Measurements from ENCODE around the gene CD27.

CD27 gene
- 10.6 to 55.3 (median 35.6) reads per million in 9 experiments for total RNA-seq

DNA sequence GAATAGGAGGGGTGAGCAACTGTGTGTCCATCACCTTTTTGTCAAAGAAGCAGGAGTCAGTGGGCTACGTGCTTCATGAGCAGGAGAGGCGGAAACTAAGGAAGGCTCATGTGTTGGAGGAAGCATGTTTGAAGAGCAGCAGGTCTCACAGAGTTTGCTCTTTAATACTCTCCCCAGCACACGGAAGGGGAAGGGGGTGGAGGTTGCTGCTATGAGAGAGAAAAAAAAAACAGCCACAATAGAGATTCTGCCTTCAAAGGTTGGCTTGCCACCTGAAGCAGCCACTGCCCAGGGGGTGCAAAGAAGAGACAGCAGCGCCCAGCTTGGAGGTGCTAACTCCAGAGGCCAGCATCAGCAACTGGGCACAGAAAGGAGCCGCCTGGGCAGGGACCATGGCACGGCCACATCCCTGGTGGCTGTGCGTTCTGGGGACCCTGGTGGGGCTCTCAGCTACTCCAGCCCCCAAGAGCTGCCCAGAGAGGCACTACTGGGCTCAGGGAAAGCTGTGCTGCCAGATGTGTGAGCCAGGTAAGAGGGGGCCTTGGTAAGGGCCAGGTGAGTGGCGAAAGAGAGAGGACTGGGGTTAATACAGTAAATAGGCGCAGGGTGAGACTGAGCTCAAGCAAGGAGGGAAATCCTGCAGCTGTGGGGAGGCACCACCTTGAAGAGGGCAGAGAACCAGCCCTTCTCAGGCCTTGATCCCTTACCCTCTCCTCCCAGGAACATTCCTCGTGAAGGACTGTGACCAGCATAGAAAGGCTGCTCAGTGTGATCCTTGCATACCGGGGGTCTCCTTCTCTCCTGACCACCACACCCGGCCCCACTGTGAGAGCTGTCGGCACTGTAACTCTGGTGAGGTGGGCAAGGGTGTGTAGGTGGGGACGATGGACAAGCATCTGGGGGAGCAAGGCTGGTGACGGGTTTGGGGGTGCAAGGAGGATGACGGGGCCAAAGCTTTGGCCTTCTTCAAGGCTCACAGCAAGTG lies at the start of gene CD27:
Gene CD27 (plus strand): TSS at position 252 of the 985 bp plus-strand sequence. CDS start 141 bp downstream, at position 393.
- ATAC-seq (replicated peaks) (peak; percentile 75), DNase-seq (no peak)
- Mint-ChIP-seq H3K27ac (peak within 1 kb of the TSS; percentile 83 to 93), H3K36me3 (ENCODE audit: insufficient read depth) (peaks cover 12% of the 10 kb centered on the region), H3K9me3 (no peaks in the 10 kb centered on the region), H3K27me3 (no peaks in the 10 kb centered on the region), H3K4me1 (ENCODE audit: low read depth in 2 of 2) (peaks cover 39 to 54% of the 10 kb centered on the region in 2 donors), H3K4me3 (peak within 1 kb of the TSS; percentile 99)

- ATAC-seq (replicated peaks) = no peak
- Mint-ChIP-seq H3K27ac (no peak overlapping the region), H3K36me3 (ENCODE audit: insufficient read depth) (no peaks in the 10 kb centered on the region), H3K4me1 (ENCODE audit: low read depth in 2 of 2) (no peaks in the 10 kb centered on the region), H3K4me3 (no peak overlapping the region), H3K27me3 (no peaks in the 10 kb centered on the region), H3K9me3 (no peaks in the 10 kb centered on the region)
- no peak for DNase-seq
Measured at GRCh38 chr12:6396031-6396430, 48.7 kb upstream of the CD27 start.

DNA sequence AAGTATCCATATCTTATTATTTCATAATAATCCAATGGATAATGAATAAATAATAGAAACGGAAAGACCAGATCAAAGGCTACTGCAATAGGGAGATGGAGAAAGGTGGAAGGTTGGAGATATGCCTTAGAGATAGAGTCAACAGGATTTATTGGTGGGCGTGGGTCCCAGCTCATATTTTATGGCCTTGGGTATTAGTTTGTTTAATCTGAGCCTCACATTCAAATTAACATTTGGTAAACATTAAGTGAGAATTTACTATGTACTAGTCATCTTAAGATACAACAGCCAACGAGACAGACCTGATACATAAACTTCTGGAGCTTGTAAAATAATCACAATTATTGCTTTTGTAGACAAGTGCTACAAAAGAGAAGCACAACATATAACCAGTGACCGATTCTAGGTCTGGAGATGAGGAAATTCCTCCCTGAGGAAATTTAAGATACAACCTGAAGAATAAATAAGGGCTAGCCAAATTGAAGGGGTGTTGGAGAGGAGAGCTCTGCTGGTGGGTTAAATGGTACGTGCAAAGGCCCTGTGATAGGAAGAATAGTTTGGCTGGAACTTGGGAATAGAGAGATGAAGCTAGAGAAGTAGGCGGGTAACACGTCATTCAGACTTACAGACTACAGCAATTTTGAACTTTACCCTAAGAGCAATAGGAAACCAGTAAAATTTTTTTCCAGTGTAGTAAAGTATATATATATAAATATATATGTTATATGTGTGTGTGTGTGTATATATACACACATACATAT lies 44.7 kb upstream of the CD27 start:
- Mint-ChIP-seq H3K4me1 (ENCODE audit: low read depth in 2 of 2) (no peaks in the 10 kb centered on the region), H3K27me3 (no peaks in the 10 kb centered on the region), H3K4me3 (no peak overlapping the region), H3K27ac (no peak overlapping the region), H3K36me3 (ENCODE audit: insufficient read depth) (no peaks in the 10 kb centered on the region), H3K9me3 (no peaks in the 10 kb centered on the region)
- DNase-seq (no peak), ATAC-seq (replicated peaks) (no peak)

GRCh38 chr12:6404390-6404789 lies 40.4 kb upstream of the CD27 start:
- Mint-ChIP-seq H3K4me1 (ENCODE audit: low read depth in 2 of 2) (no peaks in the 10 kb centered on the region), H3K9me3 (no peaks in the 10 kb centered on the region), H3K36me3 (ENCODE audit: insufficient read depth) (no peaks in the 10 kb centered on the region), H3K27ac (no peak overlapping the region), H3K4me3 (no peak overlapping the region), H3K27me3 (peaks cover 3 to 6% of the 10 kb centered on the region in 2 donors)
- DNase-seq (no peak), ATAC-seq (replicated peaks) (no peak)

- Mint-ChIP-seq H3K4me3 (no peak overlapping the region), H3K27me3 (peaks cover 4 to 6% of the 10 kb centered on the region in 2 donors), H3K4me1 (ENCODE audit: low read depth in 2 of 2) (no peaks in the 10 kb centered on the region), H3K36me3 (ENCODE audit: insufficient read depth) (no peaks in the 10 kb centered on the region), H3K9me3 (no peaks in the 10 kb centered on the region), H3K27ac (no peak overlapping the region)
- DNase-seq = no peak
- no peak for ATAC-seq (replicated peaks)
Measured at GRCh38 chr12:6405963-6406362, 38.8 kb upstream of the CD27 start.

DNA sequence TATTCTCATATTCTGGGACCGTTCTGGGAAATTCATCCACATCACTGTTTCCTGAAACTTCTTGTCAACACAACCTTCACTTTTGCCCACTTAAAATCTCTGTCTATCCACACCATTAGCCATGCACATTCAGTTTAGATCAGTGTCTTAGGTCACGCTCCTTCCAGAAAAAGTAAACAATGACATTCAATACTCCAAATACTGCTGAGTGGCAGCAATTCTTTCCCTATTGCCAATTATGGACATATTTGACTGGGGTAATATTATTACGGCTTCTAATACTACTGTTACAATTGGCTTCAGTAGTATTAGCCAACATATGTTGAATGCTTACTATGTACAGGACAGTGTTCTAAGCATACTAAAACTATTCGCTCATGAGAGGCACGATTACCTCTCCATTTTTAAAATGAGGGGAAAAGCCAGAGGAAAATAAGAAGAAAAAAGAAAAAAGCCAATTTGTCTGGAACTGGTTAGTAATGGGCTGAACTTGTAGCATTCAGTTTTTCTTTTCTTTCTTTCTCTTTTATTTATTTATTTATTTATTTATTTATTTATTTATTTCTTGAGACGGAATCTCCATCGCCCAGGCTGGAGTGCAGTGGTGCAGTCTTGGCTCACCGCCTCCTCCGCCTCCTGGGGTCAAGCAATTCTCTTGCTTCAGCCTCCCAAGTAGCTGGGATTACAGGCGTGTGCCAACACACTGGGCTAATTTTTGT lies 37.4 kb upstream of the CD27 start:
- DNase-seq (no peak), ATAC-seq (replicated peaks) (no peak)
- H3K27me3 Mint-ChIP-seq = peaks cover 4 to 6% of the 10 kb centered on the region in 2 donors
- no peaks in the 10 kb centered on the region for H3K36me3 Mint-ChIP-seq (ENCODE audit: insufficient read depth)
- H3K9me3 Mint-ChIP-seq = no peaks in the 10 kb centered on the region
- H3K4me3 Mint-ChIP-seq = no peak overlapping the region
- no peak overlapping the region for H3K27ac Mint-ChIP-seq
- H3K4me1 Mint-ChIP-seq (ENCODE audit: low read depth in 2 of 2) = no peaks in the 10 kb centered on the region

- Mint-ChIP-seq H3K27me3 (no peaks in the 10 kb centered on the region), H3K27ac (no peak overlapping the region), H3K4me3 (no peak overlapping the region), H3K4me1 (ENCODE audit: low read depth in 2 of 2) (peaks cover 0 to 4% of the 10 kb centered on the region in 2 donors), H3K9me3 (no peaks in the 10 kb centered on the region), H3K36me3 (ENCODE audit: insufficient read depth) (peaks cover 6% of the 10 kb centered on the region)
- DNase-seq (no peak), ATAC-seq (replicated peaks) (no peak)
Measured at GRCh38 chr12:6416596-6416995, 28.2 kb upstream of the CD27 start.

DNA sequence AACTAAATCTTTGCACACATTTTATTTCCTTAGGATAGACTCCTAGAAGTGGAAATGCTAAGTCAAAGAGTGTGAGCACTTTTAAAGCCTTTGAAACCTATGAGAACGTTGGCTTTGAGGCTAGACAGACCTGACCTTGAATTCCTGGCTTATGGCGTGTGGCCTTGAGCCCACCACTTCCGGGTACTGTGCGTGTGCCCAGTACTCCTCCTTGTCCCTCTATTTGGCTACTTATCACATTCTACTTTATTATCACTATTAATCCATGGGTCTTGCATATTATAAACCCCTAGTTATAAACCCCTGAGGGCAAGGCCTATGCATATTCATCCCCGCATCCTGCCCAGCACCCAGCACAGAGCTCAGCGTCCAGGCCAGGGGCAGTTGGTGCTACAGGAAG lies 26.0 kb upstream of the CD27 start:
- Mint-ChIP-seq H3K4me1 (ENCODE audit: low read depth in 2 of 2) (peaks cover 6 to 10% of the 10 kb centered on the region in 2 donors), H3K27ac (no peak overlapping the region), H3K9me3 (no peaks in the 10 kb centered on the region), H3K36me3 (ENCODE audit: insufficient read depth) (peaks cover 9% of the 10 kb centered on the region), H3K4me3 (no peak overlapping the region), H3K27me3 (no peaks in the 10 kb centered on the region)
- ATAC-seq (replicated peaks) (no peak), DNase-seq (no peak)

DNA sequence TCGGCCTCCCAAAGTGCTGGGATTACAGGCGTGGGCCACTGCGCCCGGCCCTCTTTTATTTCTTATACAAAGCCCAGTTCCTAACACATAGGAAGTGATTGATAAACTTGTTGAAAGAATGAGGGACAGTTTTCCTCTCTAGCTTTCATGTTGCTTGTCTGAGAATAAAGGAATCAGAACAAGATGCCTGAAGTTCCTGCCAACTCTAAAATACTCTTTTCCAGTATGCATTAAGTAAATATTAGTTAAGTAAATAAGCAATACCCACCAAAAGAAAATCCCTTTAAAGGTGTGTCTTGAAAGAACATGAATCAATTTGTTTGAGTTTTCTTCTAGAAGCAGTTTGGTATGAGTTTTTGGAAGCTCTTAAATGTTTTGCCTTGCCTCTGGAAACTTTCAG lies 24.4 kb upstream of the CD27 start:
- Mint-ChIP-seq H3K4me3 (no peak overlapping the region), H3K27me3 (no peaks in the 10 kb centered on the region), H3K4me1 (ENCODE audit: low read depth in 2 of 2) (peaks cover 9 to 12% of the 10 kb centered on the region in 2 donors), H3K36me3 (ENCODE audit: insufficient read depth) (peaks cover 10% of the 10 kb centered on the region), H3K27ac (no peak overlapping the region), H3K9me3 (no peaks in the 10 kb centered on the region)
- ATAC-seq (replicated peaks) (no peak), DNase-seq (no peak)

DNA sequence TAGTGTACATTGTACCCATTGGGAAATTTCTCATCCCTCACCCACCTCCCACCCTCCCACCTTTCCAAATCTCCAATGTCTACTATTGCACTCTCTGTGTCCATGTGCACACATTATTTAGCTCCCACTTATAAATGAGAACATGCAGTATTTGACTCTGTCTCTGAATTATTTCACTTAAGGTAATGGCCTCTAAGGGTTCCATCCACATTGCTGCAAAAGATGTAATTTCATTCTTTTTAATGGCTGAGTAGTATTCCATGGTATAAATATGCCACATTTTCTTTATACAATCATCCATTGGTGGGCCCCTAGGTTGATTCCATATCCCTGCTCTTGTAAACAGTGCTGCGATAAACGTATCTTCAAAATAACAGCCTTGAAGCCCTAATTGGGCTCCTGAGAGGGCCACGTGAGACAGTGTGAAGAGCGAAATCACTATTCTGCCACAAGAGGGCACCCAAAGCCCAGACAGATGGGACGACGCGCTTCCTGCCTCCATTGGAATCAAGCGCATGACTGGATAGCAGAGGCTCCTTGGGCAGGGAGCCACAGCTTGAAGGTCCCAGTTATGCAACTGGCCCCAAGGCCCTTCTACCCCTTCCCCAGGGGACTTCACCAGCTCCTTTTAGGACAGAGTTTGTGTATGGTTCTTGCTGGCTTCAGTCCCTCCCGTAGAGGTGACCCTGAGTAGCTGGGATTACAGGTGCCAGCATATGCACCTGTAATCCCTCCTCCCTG lies 21.3 kb upstream of the CD27 start:
- H3K27me3 Mint-ChIP-seq = no peaks in the 10 kb centered on the region
- H3K27ac Mint-ChIP-seq = peak overlapping the region; percentile 16 to 35
- DNase-seq (peak; percentile 70 to 77 (median 74)), ATAC-seq (replicated peaks) (peak; percentile 83)
- H3K36me3 Mint-ChIP-seq (ENCODE audit: insufficient read depth) = peaks cover 22% of the 10 kb centered on the region
- H3K4me3 Mint-ChIP-seq = no peak overlapping the region
- no peaks in the 10 kb centered on the region for H3K9me3 Mint-ChIP-seq
- H3K4me1 Mint-ChIP-seq (ENCODE audit: low read depth in 2 of 2) = peaks cover 25 to 27% of the 10 kb centered on the region in 2 donors

GRCh38 chr12:6424008-6424347 lies 20.8 kb upstream of the CD27 start:
- peaks cover 25 to 27% of the 10 kb centered on the region in 2 donors for H3K4me1 Mint-ChIP-seq (ENCODE audit: low read depth in 2 of 2)
- peaks cover 19% of the 10 kb centered on the region for H3K36me3 Mint-ChIP-seq (ENCODE audit: insufficient read depth)
- DNase-seq = no peak
- H3K4me3 Mint-ChIP-seq = no peak overlapping the region
- no peaks in the 10 kb centered on the region for H3K27me3 Mint-ChIP-seq
- H3K27ac Mint-ChIP-seq = peak overlapping the region; percentile 16 to 35
- H3K9me3 Mint-ChIP-seq = no peaks in the 10 kb centered on the region
- no peak for ATAC-seq (replicated peaks)

DNA sequence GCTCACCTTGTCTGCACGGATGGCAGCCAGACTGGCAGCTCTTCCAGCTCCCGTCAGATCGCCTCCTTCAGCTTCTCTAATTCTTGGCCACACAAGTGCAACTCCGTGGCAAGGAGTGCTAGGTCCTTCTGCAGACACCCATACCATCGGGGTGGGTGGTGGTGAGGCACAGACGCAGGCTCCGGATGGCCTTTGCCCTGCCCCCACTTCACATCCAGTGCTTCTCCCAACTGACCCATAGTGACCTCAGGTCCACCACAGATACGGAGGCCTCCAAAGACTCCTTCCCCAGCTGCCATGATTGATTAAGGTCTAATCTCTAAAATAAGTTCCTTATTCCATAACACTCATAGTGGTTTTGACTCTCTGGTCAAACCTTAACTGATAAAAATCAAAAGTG lies 19.9 kb upstream of the CD27 start:
- Mint-ChIP-seq H3K27me3 (no peaks in the 10 kb centered on the region), H3K4me1 (ENCODE audit: low read depth in 2 of 2) (peaks cover 25 to 30% of the 10 kb centered on the region in 2 donors), H3K36me3 (ENCODE audit: insufficient read depth) (peaks cover 16% of the 10 kb centered on the region), H3K4me3 (no peak overlapping the region), H3K9me3 (no peaks in the 10 kb centered on the region), H3K27ac (peak overlapping the region in 1 of 2 donors; percentile 60)
- DNase-seq (no peak), ATAC-seq (replicated peaks) (no peak)

Measured in effector memory CD8-positive, alpha-beta T cell (primary cell).